PC-3 (cell line): ENCODE data around the gene LKAAEAR1. TPM values are rescaled to one million over a fixed set of nuclear protein-coding genes. Genes with fewer than 3 reads are reported as not detected.

ENCODE experiments used
- ATAC-seq: fragments of 200-7000 bp; cut with Tn5 transposase; 2 replicates; pipeline ENCODE4 v1.9.1; 2020; ENCODE audit warnings: mild to moderate bottlenecking, moderate library complexity
- BruUV-seq: library from RNA; stranded (reverse); fragments of 400-500 nt; replicated peaks from 2 replicates; lab custom pipeline; 2021; lab: Mats Ljungman, UMichigan
- CTCF ChIA-PET: fragments of 300-600 bp; sonication (Branson Sonifier 250); formaldehyde crosslinking; loops from one replicate; lab custom pipeline; 2022; ENCODE audit warnings: antibody characterized with exemption; lab: Charles Lee
- POLR2A ChIA-PET: fragments of 300-600 bp; sonication (Branson Sonifier 250); formaldehyde crosslinking; loops from one replicate; lab custom pipeline; 2022; ENCODE audit warnings: antibody characterized with exemption; ENCODE audit not compliant: unreplicated experiment; lab: Charles Lee
- DNase-seq: peaks from one replicate; pipeline ENCODE4 v3.0.0-alpha.2; 2015
- H2AFZ ChIP-seq: fragments of 300-600 bp; sonication (generic); 2 replicates; pipeline ENCODE4 v1.6.0; 2016; ENCODE audit warnings: antibody characterized with exemption, low read length
- H3F3A ChIP-seq: fragments of 300-600 bp; sonication (generic); one replicate; pipeline ENCODE4 v1.6.0; 2017; ENCODE audit warnings: antibody characterized with exemption, low read length, control low read depth, mild to moderate bottlenecking; ENCODE audit not compliant: unreplicated experiment
- H3K27ac ChIP-seq: fragments of 300-600 bp; sonication (generic); 2 replicates; pipeline ENCODE4 v1.5.1; 2016; ENCODE audit warnings: mild to moderate bottlenecking, low read length
- H3K27me3 ChIP-seq: fragments of 300-600 bp; sonication (generic); 2 replicates; pipeline ENCODE4 v1.6.1; 2016; ENCODE audit warnings: low read length, mixed read lengths
- H3K36me3 ChIP-seq: fragments of 300-600 bp; sonication (generic); 2 replicates; pipeline ENCODE4 v1.6.1; 2016; ENCODE audit warnings: low read depth, mixed run types, low read length, mixed read lengths
- H3K4me1 ChIP-seq: fragments of 300-600 bp; sonication (generic); 2 replicates; pipeline ENCODE4 v1.5.1; 2016; ENCODE audit warnings: low read length; ENCODE audit not compliant: insufficient read depth
- H3K4me2 ChIP-seq: fragments of 300-600 bp; sonication (generic); 2 replicates; pipeline ENCODE4 v1.6.0; 2016; ENCODE audit warnings: low read length
- H3K4me3 ChIP-seq: fragments of 300-600 bp; sonication (generic); 2 replicates; pipeline ENCODE4 v1.5.1; 2016; ENCODE audit warnings: mild to moderate bottlenecking, low read length, mixed read lengths
- H3K79me2 ChIP-seq: fragments of 300-600 bp; sonication (generic); 2 replicates; pipeline ENCODE4 v1.6.1; 2017; ENCODE audit warnings: low read length, mixed read lengths
- H3K9ac ChIP-seq: fragments of 300-600 bp; sonication (generic); 2 replicates; pipeline ENCODE4 v1.6.0; 2016; ENCODE audit warnings: mild to moderate bottlenecking, low read length
- H3K9me2 ChIP-seq: fragments of 300-600 bp; sonication (generic); replicated peaks from 2 replicates; pipeline ENCODE4 v1.6.1; 2016; ENCODE audit warnings: mixed run types, low read length, mixed read lengths
- H3K9me3 ChIP-seq: fragments of 300-600 bp; sonication (generic); 2 replicates; pipeline ENCODE4 v1.6.1; 2016; ENCODE audit warnings: low read length, mixed read lengths
- H4K20me1 ChIP-seq: fragments of 300-600 bp; sonication (generic); 2 replicates; pipeline ENCODE4 v1.6.1; 2016; ENCODE audit warnings: low read length, mixed read lengths
- EZH2 ChIP-seq: fragments of 300-600 bp; sonication (generic); IDR thresholded peaks from one replicate; pipeline ENCODE4 v1.6.1; 2017; ENCODE audit warnings: antibody characterized with exemption, mild to moderate bottlenecking, low read length; ENCODE audit not compliant: unreplicated experiment
- EZH2phosphoT487 ChIP-seq: fragments of 300-600 bp; sonication (generic); IDR thresholded peaks from 2 replicates; pipeline ENCODE4 v1.6.1; 2018; ENCODE audit warnings: mild to moderate bottlenecking, antibody characterized with exemption, low read length, borderline replicate concordance
- intact Hi-C: fragments of 100-400 bp; cut with micrococcal nuclease; formaldehyde crosslinking; loops from 2 replicates; pipeline ENCODE4 v1.9.0; 2023
- total RNA-seq: library from RNA; depleted of rRNA; stranded (reverse); fragments of >200 nt; gene quantifications from 2 replicates; pipeline ENCODE4 v1.2.3, GENCODE V29; 2014
- TF ChIP-seq, protein P1 (sequence below): fragments of 300-600 bp; sonication (generic); conservative IDR thresholded peaks from 2 replicates; pipeline ENCODE4 v1.5.1; 2017; ENCODE audit warnings: antibody characterized with exemption, low read depth, mild to moderate bottlenecking, low read length

LKAAEAR1 gene
- total RNA-seq, 1 experiment from 2014 or later: 1.1 TPM

DNA sequence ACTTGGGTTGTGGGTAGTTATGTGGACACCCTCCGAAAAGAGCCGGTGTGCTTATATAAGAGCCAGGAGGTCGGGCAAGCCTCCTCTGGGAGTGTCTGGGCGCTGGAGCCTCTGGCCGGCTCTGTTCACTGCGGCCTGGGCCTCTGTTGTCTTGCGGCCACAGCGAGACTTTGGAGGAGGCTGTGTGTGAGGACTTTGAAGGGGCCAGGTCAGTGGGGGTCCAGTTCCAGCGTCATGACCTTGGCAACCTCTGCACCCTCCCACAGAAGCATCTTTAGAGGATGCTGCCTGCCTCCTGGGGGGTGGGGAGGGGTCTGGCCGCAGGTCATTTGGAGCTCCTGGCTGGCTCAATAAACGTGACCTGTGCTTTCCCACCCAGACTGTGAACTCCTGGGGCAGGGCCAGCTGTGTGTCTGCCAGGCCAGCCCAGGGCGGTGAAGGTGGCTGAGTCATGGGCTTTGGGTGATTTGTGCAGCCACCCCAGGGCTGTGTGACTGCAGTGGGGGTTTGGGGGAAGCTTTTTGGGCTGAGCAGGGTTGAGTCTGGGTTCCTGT, 20.0 kb downstream of the LKAAEAR1 start:
- Histone ChIP-seq H3K9ac (peak overlapping the region; percentile 84), H3K79me2 (peaks cover 10% of the 10 kb centered on the region), H3F3A (no peaks in the 10 kb centered on the region), H4K20me1 (no peaks in the 10 kb centered on the region), H3K36me3 (no peaks in the 10 kb centered on the region), H3K4me2 (peak overlapping the region; percentile 95), H3K27ac (peak overlapping the region; percentile 73), H3K4me3 (peak overlapping the region; percentile 79), H3K4me1 (peaks cover 36% of the 10 kb centered on the region), H3K9me3 (no peaks in the 10 kb centered on the region), H3K9me2 (no peaks in the 10 kb centered on the region), H3K27me3 (no peaks in the 10 kb centered on the region), H2AFZ (peak overlapping the region; percentile 67)
- intact Hi-C loops: no loop called here
- BruUV-seq: no TSS peak
- ATAC-seq (peak; percentile 43), DNase-seq (peak; percentile 72)
- CTCF ChIA-PET: no interaction called here
- POLR2A ChIA-PET: no interaction called here
- TF ChIP-seq EZH2: no peak
- TF ChIP-seq, protein P1, sequence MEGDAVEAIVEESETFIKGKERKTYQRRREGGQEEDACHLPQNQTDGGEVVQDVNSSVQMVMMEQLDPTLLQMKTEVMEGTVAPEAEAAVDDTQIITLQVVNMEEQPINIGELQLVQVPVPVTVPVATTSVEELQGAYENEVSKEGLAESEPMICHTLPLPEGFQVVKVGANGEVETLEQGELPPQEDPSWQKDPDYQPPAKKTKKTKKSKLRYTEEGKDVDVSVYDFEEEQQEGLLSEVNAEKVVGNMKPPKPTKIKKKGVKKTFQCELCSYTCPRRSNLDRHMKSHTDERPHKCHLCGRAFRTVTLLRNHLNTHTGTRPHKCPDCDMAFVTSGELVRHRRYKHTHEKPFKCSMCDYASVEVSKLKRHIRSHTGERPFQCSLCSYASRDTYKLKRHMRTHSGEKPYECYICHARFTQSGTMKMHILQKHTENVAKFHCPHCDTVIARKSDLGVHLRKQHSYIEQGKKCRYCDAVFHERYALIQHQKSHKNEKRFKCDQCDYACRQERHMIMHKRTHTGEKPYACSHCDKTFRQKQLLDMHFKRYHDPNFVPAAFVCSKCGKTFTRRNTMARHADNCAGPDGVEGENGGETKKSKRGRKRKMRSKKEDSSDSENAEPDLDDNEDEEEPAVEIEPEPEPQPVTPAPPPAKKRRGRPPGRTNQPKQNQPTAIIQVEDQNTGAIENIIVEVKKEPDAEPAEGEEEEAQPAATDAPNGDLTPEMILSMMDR: no peak
- TF ChIP-seq EZH2phosphoT487: no peak

DNA sequence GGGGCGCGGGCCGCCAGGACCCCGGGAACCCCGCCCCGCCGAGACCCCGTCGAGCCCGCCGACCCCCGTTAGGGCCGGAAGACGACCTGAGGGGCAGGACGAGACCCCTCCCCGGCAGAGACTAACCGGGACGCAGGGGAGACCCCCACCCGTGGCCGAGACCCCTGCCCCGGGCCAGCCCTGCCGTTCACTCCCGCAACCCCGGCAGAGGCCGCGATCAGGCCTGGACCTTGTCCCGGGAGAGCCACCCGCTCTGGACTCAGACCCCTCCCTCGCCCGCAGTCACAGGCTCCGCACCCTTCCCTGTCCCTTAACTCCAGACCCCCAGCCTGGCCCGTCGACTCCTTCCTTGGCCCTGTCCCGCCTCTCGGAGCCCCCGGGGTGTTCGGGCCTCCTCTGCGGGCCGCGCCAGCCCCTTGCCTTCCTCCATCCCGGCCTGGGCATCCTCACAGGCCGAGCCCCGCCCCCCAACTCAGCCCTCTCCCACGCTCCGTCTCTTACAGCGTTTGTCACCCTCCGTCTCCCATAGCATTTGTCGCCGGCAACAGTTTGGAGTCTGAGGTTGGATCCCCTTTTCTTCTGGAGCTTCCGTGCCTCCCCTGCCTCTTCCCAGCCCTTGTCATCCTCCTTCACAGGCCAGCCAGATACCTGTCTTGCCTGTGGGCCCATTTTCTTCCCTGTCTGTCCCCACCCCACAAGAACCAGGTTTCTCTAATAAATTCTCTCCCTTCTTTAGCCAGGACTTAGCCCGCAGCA, 20.6 kb downstream of the LKAAEAR1 start:
- Histone ChIP-seq H3K36me3 (no peaks in the 10 kb centered on the region), H3K9me2 (no peaks in the 10 kb centered on the region), H3K4me3 (peak overlapping the region; percentile 79), H3K9ac (peak overlapping the region; percentile 84), H3K27ac (peak overlapping the region; percentile 73), H3K4me1 (peaks cover 38% of the 10 kb centered on the region), H2AFZ (peak overlapping the region; percentile 67), H3K27me3 (no peaks in the 10 kb centered on the region), H3K79me2 (peaks cover 10% of the 10 kb centered on the region), H3K4me2 (peak overlapping the region; percentile 95), H3K9me3 (no peaks in the 10 kb centered on the region), H3F3A (no peaks in the 10 kb centered on the region), H4K20me1 (no peaks in the 10 kb centered on the region)
- POLR2A ChIA-PET: interaction anchor here (0.6 to 0.8 kb wide), 4 partner anchors 25 to 86 kb away, joined by 3 to 6 read pairs (median 3); no protein-coding TSS in a partner anchor
- DNase-seq: no peak
- peak; percentile 21 for ATAC-seq
- intact Hi-C loops: loop anchor here (1.0 to 2.0 kb wide), 2 partner anchors 25 to 82 kb away; partner anchors contain the start of gene PRPF6
- TF ChIP-seq EZH2 (no peak), EZH2phosphoT487 (no peak)
- TF ChIP-seq, protein P1: no peak
- BruUV-seq: TSS peak; percentile 57
- CTCF ChIA-PET: interaction anchor here (1.0 kb wide), 1 partner anchor 25 kb away, joined by 8 read pairs; no protein-coding TSS in a partner anchor
